Superior temporal gyrus (tissue), 1 donor: Measurements from ENCODE around the gene CHFR.
"Not testable (repeated sequence)": the region's sequence is repeated elsewhere in the genome, so short reads cannot be mapped to it uniquely, and the experiment has no call there.

Experiments used
- DNase-seq: peaks from one replicate; pipeline ENCODE4 v3.0.0-alpha.2; 2016; ENCODE audit errors: extremely low spot score

The CHFR gene

GRCh38 chr12:132874175-132874574 is 13.2 kb downstream of the CHFR start:
- no peak for DNase-seq

GRCh38 chr12:132873724-132874123 is 13.7 kb downstream of the CHFR start:
- no peak for DNase-seq

GRCh38 chr12:132872975-132873421 is 14.4 kb downstream of the CHFR start:
- no peak for DNase-seq

GRCh38 chr12:132872073-132872855 is 15.1 kb downstream of the CHFR start:
- no peak for DNase-seq

GRCh38 chr12:132869551-132869950 is 17.9 kb downstream of the CHFR start:
- no peak for DNase-seq

- no peak for DNase-seq
Measured at GRCh38 chr12:132866251-132866828, 21.1 kb downstream of the CHFR start.

GRCh38 chr12:132861558-132861957 is 25.8 kb downstream of the CHFR start:
- DNase-seq: no peak

GRCh38 chr12:132858718-132859266 is 28.6 kb downstream of the CHFR start:
- DNase-seq: no peak

- not testable (repeated sequence) for DNase-seq
Measured at GRCh38 chr12:132857019-132857418, 30.4 kb downstream of the CHFR start.

- no peak for DNase-seq
Measured at GRCh38 chr12:132856581-132856980, 30.8 kb downstream of the CHFR start.

- not testable (repeated sequence) for DNase-seq
Measured at GRCh38 chr12:132855211-132855610, 32.2 kb downstream of the CHFR start.

GRCh38 chr12:132853285-132854092 is 33.9 kb downstream of the CHFR start:
- DNase-seq: no peak

GRCh38 chr12:132852496-132852895 is 34.9 kb downstream of the CHFR start:
- DNase-seq: no peak

- DNase-seq: no peak
Measured at GRCh38 chr12:132851465-132851864, 35.9 kb downstream of the CHFR start.

GRCh38 chr12:132850291-132850690 is 37.1 kb downstream of the CHFR start:
- no peak for DNase-seq

- DNase-seq: no peak
Measured at GRCh38 chr12:132848521-132848920, 38.9 kb downstream of the CHFR start.

- DNase-seq: no peak
Measured at GRCh38 chr12:132847363-132848356, 39.7 kb downstream of the CHFR start.

GRCh38 chr12:132844681-132845080 is 42.7 kb downstream of the CHFR start:
- not testable (repeated sequence) for DNase-seq

GRCh38 chr12:132842449-132843045 is 44.9 kb downstream of the CHFR start:
- no peak for DNase-seq

GRCh38 chr12:132841151-132841550 is 46.3 kb downstream of the CHFR start:
- DNase-seq: no peak

GRCh38 chr12:132840536-132840935 is 46.9 kb downstream of the CHFR start:
- no peak for DNase-seq
